22Rv1 (cell line): ENCODE measurements around the gene SLIT3.

Experiments used
- ZFX ChIP-seq: fragments of 450-650 bp; IDR thresholded peaks from 2 replicates; pipeline ENCODE4 v1.6.1; 2017; ENCODE audit warnings: antibody characterized with exemption, borderline replicate concordance
- TF ChIP-seq, protein P1 (sequence below): fragments of 450-650 bp; IDR thresholded peaks from 2 replicates; pipeline ENCODE4 v1.5.1; 2017; ENCODE audit warnings: mild to moderate bottlenecking

DNA sequence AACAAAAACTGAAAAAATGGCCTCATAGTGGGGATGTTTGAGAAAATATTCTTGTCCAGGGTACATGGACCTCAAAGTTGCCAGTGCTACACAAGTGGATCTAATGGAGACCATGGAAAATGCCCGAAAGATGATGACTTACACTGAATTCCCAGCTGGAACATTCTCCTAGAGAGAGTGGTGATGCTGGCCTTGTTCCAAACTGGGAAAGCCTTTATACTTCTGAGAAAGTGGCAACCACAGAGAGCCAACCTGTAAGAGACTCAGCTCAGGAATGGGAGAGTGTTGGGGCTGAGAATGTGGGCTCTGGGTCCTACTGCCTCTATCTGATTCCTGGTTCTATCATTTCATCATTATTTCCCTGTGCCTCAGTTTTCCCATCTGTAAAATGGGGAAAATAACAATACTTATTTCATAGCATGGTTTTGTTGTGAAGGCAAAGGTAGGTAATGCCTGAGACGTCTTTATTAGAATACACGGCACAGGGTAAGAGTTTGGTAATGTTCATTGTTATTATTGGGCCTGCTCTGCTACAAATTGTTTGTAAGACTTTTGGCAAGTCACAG lies 492.8 kb downstream of the SLIT3 start:
- TF ChIP-seq, protein P1, sequence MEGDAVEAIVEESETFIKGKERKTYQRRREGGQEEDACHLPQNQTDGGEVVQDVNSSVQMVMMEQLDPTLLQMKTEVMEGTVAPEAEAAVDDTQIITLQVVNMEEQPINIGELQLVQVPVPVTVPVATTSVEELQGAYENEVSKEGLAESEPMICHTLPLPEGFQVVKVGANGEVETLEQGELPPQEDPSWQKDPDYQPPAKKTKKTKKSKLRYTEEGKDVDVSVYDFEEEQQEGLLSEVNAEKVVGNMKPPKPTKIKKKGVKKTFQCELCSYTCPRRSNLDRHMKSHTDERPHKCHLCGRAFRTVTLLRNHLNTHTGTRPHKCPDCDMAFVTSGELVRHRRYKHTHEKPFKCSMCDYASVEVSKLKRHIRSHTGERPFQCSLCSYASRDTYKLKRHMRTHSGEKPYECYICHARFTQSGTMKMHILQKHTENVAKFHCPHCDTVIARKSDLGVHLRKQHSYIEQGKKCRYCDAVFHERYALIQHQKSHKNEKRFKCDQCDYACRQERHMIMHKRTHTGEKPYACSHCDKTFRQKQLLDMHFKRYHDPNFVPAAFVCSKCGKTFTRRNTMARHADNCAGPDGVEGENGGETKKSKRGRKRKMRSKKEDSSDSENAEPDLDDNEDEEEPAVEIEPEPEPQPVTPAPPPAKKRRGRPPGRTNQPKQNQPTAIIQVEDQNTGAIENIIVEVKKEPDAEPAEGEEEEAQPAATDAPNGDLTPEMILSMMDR: no peak
- TF ChIP-seq ZFX: no peak
